HUES64 (cell line): Measurements from ENCODE around the gene SAMHD1.
A peak's percentile ranks its signal among the peaks of the same experiment; 100 is the strongest.

Source experiments
- H3K27ac ChIP-seq: 2 replicates; pipeline ENCODE4 v1.7.0; 2013; ENCODE audit warnings: low read depth, low read length, inconsistent platforms
- H3K27me3 ChIP-seq: 2 replicates; pipeline ENCODE4 v1.6.1; 2013; ENCODE audit warnings: mild to moderate bottlenecking, low read length; ENCODE audit not compliant: insufficient read depth
- H3K36me3 ChIP-seq: 2 replicates; pipeline ENCODE4 v1.6.1; 2013; ENCODE audit warnings: mild to moderate bottlenecking, low read length; ENCODE audit not compliant: insufficient read depth
- H3K4me1 ChIP-seq: 2 replicates; pipeline ENCODE4 v1.6.1; 2013; ENCODE audit warnings: mild to moderate bottlenecking, low read length, moderate library complexity; ENCODE audit not compliant: insufficient read depth
- H3K4me3 ChIP-seq: 2 replicates; pipeline ENCODE4 v1.5.1; 2013; ENCODE audit warnings: mild to moderate bottlenecking, low read length, moderate library complexity
- H3K9ac ChIP-seq: 2 replicates; pipeline ENCODE4 v1.6.1; 2013; ENCODE audit warnings: mild to moderate bottlenecking, low read depth, low read length
- H3K9me3 ChIP-seq: 2 replicates; pipeline ENCODE4 v1.6.1; 2013; ENCODE audit warnings: low read depth, low read length; ENCODE audit not compliant: insufficient read depth
- WGBS: fragments of 150-250, 120-280 bp; methylation state at CpG from one replicate; pipeline ENCODE4 v1.1.7; 2013; ENCODE audit warnings: missing lambda C conversion rate; 5-methylcytosine and 5-hydroxymethylcytosine counted together

The SAMHD1 gene

DNA sequence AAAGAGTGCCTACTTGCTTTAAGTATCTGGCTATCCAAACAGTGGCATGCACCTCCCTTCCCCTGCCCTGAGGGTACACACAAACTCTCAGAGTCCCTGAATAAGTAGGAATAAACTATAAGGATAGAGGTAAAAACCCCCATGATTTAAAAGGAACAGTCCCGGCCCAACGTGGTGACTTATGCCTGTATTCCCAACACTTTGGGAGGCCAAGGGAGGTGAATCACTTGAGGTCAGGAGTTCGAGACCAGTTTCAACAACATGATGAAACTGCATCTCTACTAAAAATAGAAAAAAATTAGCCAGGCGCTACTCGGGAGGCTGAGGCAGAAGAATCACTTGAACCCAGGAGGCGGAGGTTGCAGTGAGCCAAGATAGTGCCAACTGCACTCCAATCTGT, 22.2 kb downstream of the SAMHD1 start:
- Histone ChIP-seq H3K9me3 (no peaks in the 10 kb centered on the region), H3K27ac (no peak overlapping the region), H3K9ac (no peak overlapping the region), H3K4me3 (no peak overlapping the region), H3K4me1 (no peaks in the 10 kb centered on the region), H3K36me3 (peaks cover 52% of the 10 kb centered on the region), H3K27me3 (no peaks in the 10 kb centered on the region)
- WGBS = 93% methylated on average over 6 of the region's 6 CpGs

GRCh38 chr20:36927704-36928103, 23.8 kb downstream of the SAMHD1 start:
- no peak overlapping the region for H3K9ac ChIP-seq
- no peaks in the 10 kb centered on the region for H3K27me3 ChIP-seq
- 94% methylated on average over 1 of the region's 1 CpG for WGBS

GRCh38 chr20:36926653-36927200, 24.8 kb downstream of the SAMHD1 start:
- no peaks in the 10 kb centered on the region for H3K4me1 ChIP-seq
- H3K36me3 ChIP-seq = peaks cover 43% of the 10 kb centered on the region
- H3K9ac ChIP-seq = no peak overlapping the region
- H3K27me3 ChIP-seq = no peaks in the 10 kb centered on the region
- no peak overlapping the region for H3K4me3 ChIP-seq
- no peaks in the 10 kb centered on the region for H3K9me3 ChIP-seq
- no peak overlapping the region for H3K27ac ChIP-seq
- WGBS = 98% methylated on average over 5 of the region's 6 CpGs

More at GRCh38 chr20:36927704-36928103, 23.8 kb downstream of the SAMHD1 start:
- peaks cover 43% of the 10 kb centered on the region for H3K36me3 ChIP-seq
- no peaks in the 10 kb centered on the region for H3K4me1 ChIP-seq
- no peaks in the 10 kb centered on the region for H3K9me3 ChIP-seq
- no peak overlapping the region for H3K4me3 ChIP-seq
- H3K27ac ChIP-seq = no peak overlapping the region

- Histone ChIP-seq H3K9ac (no peak overlapping the region), H3K27me3 (no peaks in the 10 kb centered on the region), H3K4me1 (no peaks in the 10 kb centered on the region), H3K9me3 (no peaks in the 10 kb centered on the region), H3K36me3 (peaks cover 31% of the 10 kb centered on the region), H3K27ac (no peak overlapping the region), H3K4me3 (no peak overlapping the region)
- WGBS = 80% methylated on average over 2 of the region's 2 CpGs
Observed at GRCh38 chr20:36925234-36925633, 26.3 kb downstream of the SAMHD1 start.

GRCh38 chr20:36924167-36925045, 27.1 kb downstream of the SAMHD1 start:
- Histone ChIP-seq H3K4me3 (no peak overlapping the region), H3K9me3 (no peaks in the 10 kb centered on the region), H3K27me3 (no peaks in the 10 kb centered on the region), H3K4me1 (no peaks in the 10 kb centered on the region), H3K36me3 (peaks cover 24% of the 10 kb centered on the region), H3K27ac (peak overlapping the region; percentile 55; the same call in 1 of the 2 replicates), H3K9ac (0 out of 2 replicates have a peak overlapping the region, but pooled peaks have one; percentile 38)
- 87% methylated on average over 9 of the region's 9 CpGs for WGBS

DNA sequence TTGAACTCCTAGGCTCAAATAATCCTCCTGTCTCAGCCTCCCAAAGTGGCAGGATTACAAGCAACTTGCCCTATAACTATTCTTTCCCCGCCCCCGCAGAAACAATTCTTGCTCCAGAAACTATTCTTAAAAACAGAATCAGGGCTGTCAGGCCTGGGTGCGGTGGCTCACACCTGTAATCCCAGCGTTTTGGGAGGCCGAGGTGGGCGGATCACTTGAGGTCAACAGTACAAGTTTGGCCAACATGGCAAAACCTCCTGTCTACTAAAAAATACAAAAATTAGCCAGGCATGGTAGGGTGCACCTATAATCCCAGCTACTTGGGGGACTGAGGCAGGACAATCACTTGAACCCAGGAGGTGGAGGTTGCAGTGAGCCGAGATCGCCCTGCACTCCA, 31.2 kb downstream of the SAMHD1 start:
- no peaks in the 10 kb centered on the region for H3K4me1 ChIP-seq
- no peak overlapping the region for H3K27ac ChIP-seq
- H3K9me3 ChIP-seq = no peaks in the 10 kb centered on the region
- peaks cover 17% of the 10 kb centered on the region for H3K36me3 ChIP-seq
- 96% methylated on average over 7 of the region's 8 CpGs for WGBS
- H3K27me3 ChIP-seq = no peaks in the 10 kb centered on the region
- no peak overlapping the region for H3K4me3 ChIP-seq
- H3K9ac ChIP-seq = no peak overlapping the region

GRCh38 chr20:36919715-36920333, 31.7 kb downstream of the SAMHD1 start:
- H3K4me3 ChIP-seq = no peak overlapping the region
- peaks cover 23% of the 10 kb centered on the region for H3K36me3 ChIP-seq
- H3K27ac ChIP-seq = no peak overlapping the region

GRCh38 chr20:36917943-36918342, 33.6 kb downstream of the SAMHD1 start:
- H3K36me3 ChIP-seq = peaks cover 30% of the 10 kb centered on the region
- H3K9me3 ChIP-seq = no peaks in the 10 kb centered on the region
- H3K27me3 ChIP-seq = no peaks in the 10 kb centered on the region
- no peak overlapping the region for H3K27ac ChIP-seq
- no peaks in the 10 kb centered on the region for H3K4me1 ChIP-seq
- no peak overlapping the region for H3K4me3 ChIP-seq
- no peak overlapping the region for H3K9ac ChIP-seq

More at GRCh38 chr20:36919715-36920333, 31.7 kb downstream of the SAMHD1 start:
- Histone ChIP-seq H3K27me3 (no peaks in the 10 kb centered on the region), H3K9ac (no peak overlapping the region), H3K9me3 (no peaks in the 10 kb centered on the region), H3K4me1 (no peaks in the 10 kb centered on the region)
- 42% methylated on average over 2 of the region's 2 CpGs for WGBS

DNA sequence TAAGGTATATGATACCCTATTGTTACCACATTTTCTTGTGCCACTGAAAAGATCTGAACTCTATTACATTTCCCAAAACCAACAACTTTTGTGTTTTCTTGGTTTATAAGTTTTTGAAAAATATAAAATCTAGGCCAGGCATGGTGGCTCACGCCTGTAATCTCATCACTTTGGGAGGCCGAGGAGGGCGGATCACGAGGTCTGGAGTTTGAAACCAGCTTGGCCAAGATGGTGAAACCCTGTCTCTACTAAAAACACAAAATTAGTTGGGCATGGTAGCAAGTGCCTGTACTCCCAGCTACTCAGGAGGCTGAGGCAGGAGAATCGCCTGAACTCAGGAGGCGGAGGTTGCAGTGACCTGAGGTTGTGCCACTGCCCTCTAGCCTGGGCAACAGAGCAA, 34.3 kb downstream of the SAMHD1 start:
- Histone ChIP-seq H3K9me3 (no peaks in the 10 kb centered on the region), H3K4me1 (peaks cover 3% of the 10 kb centered on the region), H3K9ac (no peak overlapping the region), H3K27me3 (no peaks in the 10 kb centered on the region), H3K4me3 (no peak overlapping the region), H3K36me3 (peaks cover 30% of the 10 kb centered on the region), H3K27ac (no peak overlapping the region)
- WGBS = 91% methylated on average over 6 of the region's 6 CpGs

DNA sequence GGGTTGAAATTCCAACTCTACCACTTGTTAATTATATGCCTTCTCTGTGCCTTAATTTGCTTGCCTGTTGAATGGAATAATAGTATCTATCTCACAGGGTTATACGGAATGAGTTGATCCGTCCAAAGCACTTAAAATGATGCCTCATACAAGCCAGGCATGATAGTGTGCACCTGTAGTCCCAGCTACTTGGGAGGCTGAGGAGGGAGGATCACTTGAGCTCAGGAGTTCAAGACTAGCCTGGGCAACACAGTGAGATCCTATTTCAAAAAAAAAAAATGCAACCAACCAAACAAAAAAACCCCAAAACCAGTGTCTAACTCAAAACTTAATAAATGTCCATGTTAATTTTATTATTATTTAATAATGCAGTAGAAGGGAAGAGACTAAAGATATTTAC, 35.3 kb downstream of the SAMHD1 start:
- H3K9ac ChIP-seq = no peak overlapping the region
- no peaks in the 10 kb centered on the region for H3K9me3 ChIP-seq
- WGBS = 96% methylated on average over 2 of the region's 2 CpGs
- no peak overlapping the region for H3K27ac ChIP-seq
- H3K4me3 ChIP-seq = no peak overlapping the region
- H3K27me3 ChIP-seq = no peaks in the 10 kb centered on the region
- H3K4me1 ChIP-seq = peaks cover 14% of the 10 kb centered on the region
- peaks cover 30% of the 10 kb centered on the region for H3K36me3 ChIP-seq

- H3K4me1 ChIP-seq = peaks cover 16% of the 10 kb centered on the region
Observed at GRCh38 chr20:36908603-36909002, 42.9 kb downstream of the SAMHD1 start.

More at GRCh38 chr20:36908603-36909002, 42.9 kb downstream of the SAMHD1 start:
- H3K27me3 ChIP-seq = no peaks in the 10 kb centered on the region
- no peaks in the 10 kb centered on the region for H3K9me3 ChIP-seq
- H3K27ac ChIP-seq = no peak overlapping the region
- H3K4me3 ChIP-seq = no peak overlapping the region
- no peak overlapping the region for H3K9ac ChIP-seq
- whole genome bisulfite sequencing = 94% methylated on average over 4 of the region's 4 CpGs
- peaks cover 30% of the 10 kb centered on the region for H3K36me3 ChIP-seq
